HL-60 (cell line): ENCODE results near the gene ZFP92.

Experiments
- DNase-seq, 2 experiments: peaks; one replicate each; pipeline ENCODE4 v3.0.0-alpha.2; 2010 to 2020; ENCODE audit warnings: low read depth in 1 of 2, low spot score in 1 of 2
- H3K27ac ChIP-seq: fragments of 250-450 bp; sonication (Bioruptor Pico); replicated peaks from 2 replicates; pipeline ENCODE4 v1.5.1; 2020; ENCODE audit warnings: mild to moderate bottlenecking, moderate library complexity
- H3K27me3 ChIP-seq: fragments of 250-450 bp; sonication (Bioruptor Pico); 2 replicates; pipeline ENCODE4 v1.5.1; 2021; ENCODE audit warnings: mild to moderate bottlenecking, moderate library complexity; ENCODE audit not compliant: insufficient read depth, poor library complexity, severe bottlenecking
- H3K4me3 ChIP-seq: replicated peaks from 2 replicates; pipeline ENCODE4 v1.5.1; 2011; ENCODE audit warnings: mild to moderate bottlenecking, control low read depth, low read length; ENCODE audit not compliant: insufficient read depth
- GABPA ChIP-seq: IDR thresholded peaks from 2 replicates; pipeline ENCODE4 v1.6.1; 2012; ENCODE audit warnings: low read depth
- POLR2AphosphoS5 ChIP-seq: IDR thresholded peaks from 2 replicates; pipeline ENCODE4 v1.6.1; 2012; ENCODE audit warnings: low read depth
- SPI1 ChIP-seq: IDR thresholded peaks from 2 replicates; pipeline ENCODE4 v1.6.1; 2012; ENCODE audit warnings: low read depth, mild to moderate bottlenecking, borderline replicate concordance
- TF ChIP-seq, protein P1 (sequence below): IDR thresholded peaks from 2 replicates; pipeline ENCODE4 v1.6.1; 2012; ENCODE audit warnings: low read depth; ENCODE audit not compliant: insufficient replicate concordance
- TF ChIP-seq, protein P2 (sequence below): IDR thresholded peaks from one replicate; pipeline ENCODE4 v1.5.1; 2011; ENCODE audit warnings: low read length, control low read depth, inconsistent platforms; ENCODE audit not compliant: insufficient read depth

Gene ZFP92

DNA sequence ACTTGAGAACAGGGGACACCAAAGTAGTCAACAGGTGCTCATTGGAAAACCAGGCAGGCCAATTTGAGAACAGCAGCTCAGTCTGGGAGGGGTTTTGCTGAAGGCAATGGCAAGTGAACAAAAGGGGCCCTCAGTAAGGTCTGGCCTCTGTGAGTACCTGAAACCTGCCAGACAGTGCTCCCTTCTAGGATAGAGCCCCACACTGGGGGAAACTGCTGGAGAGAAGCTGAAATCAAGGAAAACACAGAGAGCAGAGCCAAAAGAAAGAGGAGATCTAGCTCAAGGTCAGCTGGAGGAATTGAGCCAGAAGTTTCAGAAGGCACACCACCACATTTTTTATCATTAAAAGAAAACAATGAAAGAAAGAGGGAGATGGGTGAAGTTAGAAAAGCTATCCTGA lies 38.3 kb upstream of the ZFP92 start:
- Histone ChIP-seq H3K27ac (no peak overlapping the region), H3K27me3 (no peaks in the 10 kb centered on the region), H3K4me3 (no peak overlapping the region)
- no peak for DNase-seq
- TF ChIP-seq SPI1, result no peak
- TF ChIP-seq, protein P1, sequence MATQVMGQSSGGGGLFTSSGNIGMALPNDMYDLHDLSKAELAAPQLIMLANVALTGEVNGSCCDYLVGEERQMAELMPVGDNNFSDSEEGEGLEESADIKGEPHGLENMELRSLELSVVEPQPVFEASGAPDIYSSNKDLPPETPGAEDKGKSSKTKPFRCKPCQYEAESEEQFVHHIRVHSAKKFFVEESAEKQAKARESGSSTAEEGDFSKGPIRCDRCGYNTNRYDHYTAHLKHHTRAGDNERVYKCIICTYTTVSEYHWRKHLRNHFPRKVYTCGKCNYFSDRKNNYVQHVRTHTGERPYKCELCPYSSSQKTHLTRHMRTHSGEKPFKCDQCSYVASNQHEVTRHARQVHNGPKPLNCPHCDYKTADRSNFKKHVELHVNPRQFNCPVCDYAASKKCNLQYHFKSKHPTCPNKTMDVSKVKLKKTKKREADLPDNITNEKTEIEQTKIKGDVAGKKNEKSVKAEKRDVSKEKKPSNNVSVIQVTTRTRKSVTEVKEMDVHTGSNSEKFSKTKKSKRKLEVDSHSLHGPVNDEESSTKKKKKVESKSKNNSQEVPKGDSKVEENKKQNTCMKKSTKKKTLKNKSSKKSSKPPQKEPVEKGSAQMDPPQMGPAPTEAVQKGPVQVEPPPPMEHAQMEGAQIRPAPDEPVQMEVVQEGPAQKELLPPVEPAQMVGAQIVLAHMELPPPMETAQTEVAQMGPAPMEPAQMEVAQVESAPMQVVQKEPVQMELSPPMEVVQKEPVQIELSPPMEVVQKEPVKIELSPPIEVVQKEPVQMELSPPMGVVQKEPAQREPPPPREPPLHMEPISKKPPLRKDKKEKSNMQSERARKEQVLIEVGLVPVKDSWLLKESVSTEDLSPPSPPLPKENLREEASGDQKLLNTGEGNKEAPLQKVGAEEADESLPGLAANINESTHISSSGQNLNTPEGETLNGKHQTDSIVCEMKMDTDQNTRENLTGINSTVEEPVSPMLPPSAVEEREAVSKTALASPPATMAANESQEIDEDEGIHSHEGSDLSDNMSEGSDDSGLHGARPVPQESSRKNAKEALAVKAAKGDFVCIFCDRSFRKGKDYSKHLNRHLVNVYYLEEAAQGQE, result no peak
- TF ChIP-seq GABPA, result no peak
- no peak for TF ChIP-seq POLR2AphosphoS5
- TF ChIP-seq, protein P2, sequence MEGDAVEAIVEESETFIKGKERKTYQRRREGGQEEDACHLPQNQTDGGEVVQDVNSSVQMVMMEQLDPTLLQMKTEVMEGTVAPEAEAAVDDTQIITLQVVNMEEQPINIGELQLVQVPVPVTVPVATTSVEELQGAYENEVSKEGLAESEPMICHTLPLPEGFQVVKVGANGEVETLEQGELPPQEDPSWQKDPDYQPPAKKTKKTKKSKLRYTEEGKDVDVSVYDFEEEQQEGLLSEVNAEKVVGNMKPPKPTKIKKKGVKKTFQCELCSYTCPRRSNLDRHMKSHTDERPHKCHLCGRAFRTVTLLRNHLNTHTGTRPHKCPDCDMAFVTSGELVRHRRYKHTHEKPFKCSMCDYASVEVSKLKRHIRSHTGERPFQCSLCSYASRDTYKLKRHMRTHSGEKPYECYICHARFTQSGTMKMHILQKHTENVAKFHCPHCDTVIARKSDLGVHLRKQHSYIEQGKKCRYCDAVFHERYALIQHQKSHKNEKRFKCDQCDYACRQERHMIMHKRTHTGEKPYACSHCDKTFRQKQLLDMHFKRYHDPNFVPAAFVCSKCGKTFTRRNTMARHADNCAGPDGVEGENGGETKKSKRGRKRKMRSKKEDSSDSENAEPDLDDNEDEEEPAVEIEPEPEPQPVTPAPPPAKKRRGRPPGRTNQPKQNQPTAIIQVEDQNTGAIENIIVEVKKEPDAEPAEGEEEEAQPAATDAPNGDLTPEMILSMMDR, result no peak

DNA sequence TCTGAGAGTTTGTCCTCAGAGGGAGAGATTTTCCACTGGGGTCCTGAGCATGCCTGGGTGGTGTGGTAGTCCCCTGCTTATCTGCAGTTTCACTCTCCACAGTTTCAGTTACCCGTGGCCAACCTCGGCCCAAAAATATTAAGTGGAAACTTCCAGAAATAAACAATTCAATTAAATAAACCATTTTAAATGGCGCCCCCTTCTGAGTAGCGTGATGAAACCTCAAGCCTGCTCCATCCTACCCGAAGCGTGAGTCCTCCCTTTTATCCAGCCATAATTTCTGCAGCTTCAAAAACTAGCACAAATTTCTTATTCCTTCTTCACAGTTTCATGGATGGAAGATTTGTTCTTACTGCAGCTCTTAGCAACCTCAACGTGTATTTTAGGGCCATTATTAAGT lies 36.8 kb upstream of the ZFP92 start:
- no peaks in the 10 kb centered on the region for H3K27me3 ChIP-seq
- DNase-seq, result no peak
- TF ChIP-seq SPI1 (no peak), GABPA (no peak), POLR2AphosphoS5 (no peak)
- TF ChIP-seq, protein P1, result no peak
- TF ChIP-seq, protein P2, result no peak
- H3K4me3 ChIP-seq, result no peak overlapping the region
- no peak overlapping the region for H3K27ac ChIP-seq

DNA sequence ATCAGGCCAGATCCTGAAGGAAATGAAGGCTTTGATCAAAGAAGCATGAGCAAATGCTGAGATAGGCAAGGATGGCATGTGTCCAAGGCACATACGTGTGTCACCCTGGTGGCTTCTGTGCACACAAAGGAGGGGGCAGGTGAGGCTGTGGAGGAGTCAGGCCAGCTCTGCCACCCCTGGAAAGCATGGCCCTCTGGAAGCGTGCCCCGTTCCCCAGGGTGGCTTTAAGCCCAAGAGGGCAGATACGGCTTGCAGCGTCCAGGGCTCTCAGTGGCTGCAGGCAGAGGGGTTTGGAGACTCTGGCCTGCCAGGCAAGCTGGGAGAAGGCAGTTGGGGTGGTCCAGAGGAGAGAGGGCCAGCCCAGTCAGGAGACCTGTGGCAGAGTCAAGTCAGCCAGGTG lies 35.7 kb upstream of the ZFP92 start:
- no peak for DNase-seq
- no peak for TF ChIP-seq SPI1
- TF ChIP-seq POLR2AphosphoS5, result no peak
- TF ChIP-seq, protein P2, result no peak
- TF ChIP-seq, protein P1, result no peak
- no peak for TF ChIP-seq GABPA
- Histone ChIP-seq H3K4me3 (no peak overlapping the region), H3K27ac (no peak overlapping the region), H3K27me3 (no peaks in the 10 kb centered on the region)
